ENCODE data around the gene SOBP. TPM values are rescaled to one million over a fixed set of nuclear protein-coding genes. Genes with fewer than 3 reads are reported as not detected.

Gene SOBP
- total RNA-seq, 6 donors from 2014 or later = 4.4 to 25.1 (median 12.4) TPM

GRCh38 chr6:107561306-107561705, 71.4 kb downstream of the SOBP start:
- peak in 1 of 2 donors; percentile 34 for DNase-seq
- no peak overlapping the region for H3K4me3 ChIP-seq
- H3K27me3 ChIP-seq = no peaks in the 10 kb centered on the region
- H3K9me3 ChIP-seq = no peaks in the 10 kb centered on the region
- no peaks in the 10 kb centered on the region for H3K4me1 ChIP-seq
- WGBS, 2 donors = 64 to 68% methylated on average over 3 of the region's 3 CpGs
- TF ChIP-seq POLR2A (IDR thresholded peaks at IDR 0.05) = no peak
- no peak for TF ChIP-seq CTCF (IDR thresholded peaks at IDR 0.05)
- no peak for TF ChIP-seq EP300 (IDR thresholded peaks at IDR 0.05)
- TF ChIP-seq POLR2AphosphoS5 (IDR thresholded peaks at IDR 0.05) = no peak
- no peaks in the 10 kb centered on the region for H3K36me3 ChIP-seq
- H3K27ac ChIP-seq = no peak overlapping the region
- ATAC-seq (ENCODE audit: low FRiP score in 2 of 2) = peak in 1 of 2 donors; percentile 77

- no peak for ATAC-seq (ENCODE audit: low FRiP score in 2 of 2)
- Histone ChIP-seq H3K4me1 (no peaks in the 10 kb centered on the region), H3K27ac (no peak overlapping the region), H3K4me3 (no peak overlapping the region), H3K9me3 (no peaks in the 10 kb centered on the region), H3K27me3 (no peaks in the 10 kb centered on the region), H3K36me3 (no peaks in the 10 kb centered on the region)
- WGBS, 2 donors = 89 to 93% methylated on average over 13 of the region's 13 CpGs
- DNase-seq = no peak
- TF ChIP-seq CTCF (IDR thresholded peaks at IDR 0.05) = no peak
- no peak for TF ChIP-seq POLR2AphosphoS5 (IDR thresholded peaks at IDR 0.05)
- TF ChIP-seq EP300 (IDR thresholded peaks at IDR 0.05) = no peak
- TF ChIP-seq POLR2A (IDR thresholded peaks at IDR 0.05) = no peak
Observed at GRCh38 chr6:107563694-107564588, 74.0 kb downstream of the SOBP start.

GRCh38 chr6:107564589-107564951, 74.7 kb downstream of the SOBP start:
- H3K27ac ChIP-seq = no peak overlapping the region
- 67 to 84% methylated on average over 4 of the region's 4 CpGs for WGBS, 2 donors
- no peak for ATAC-seq (ENCODE audit: low FRiP score in 2 of 2)
- H3K4me1 ChIP-seq = no peaks in the 10 kb centered on the region
- TF ChIP-seq POLR2AphosphoS5 (IDR thresholded peaks at IDR 0.05) (no peak), POLR2A (IDR thresholded peaks at IDR 0.05) (no peak), EP300 (IDR thresholded peaks at IDR 0.05) (no peak), CTCF (IDR thresholded peaks at IDR 0.05) (no peak)
- H3K36me3 ChIP-seq = no peaks in the 10 kb centered on the region
- no peak for DNase-seq
- H3K27me3 ChIP-seq = no peaks in the 10 kb centered on the region
- no peak overlapping the region for H3K4me3 ChIP-seq
- H3K9me3 ChIP-seq = no peaks in the 10 kb centered on the region

GRCh38 chr6:107565165-107565723, 75.3 kb downstream of the SOBP start:
- TF ChIP-seq CTCF (IDR thresholded peaks at IDR 0.05) (no peak), POLR2A (IDR thresholded peaks at IDR 0.05) (no peak), EP300 (IDR thresholded peaks at IDR 0.05) (no peak), POLR2AphosphoS5 (IDR thresholded peaks at IDR 0.05) (no peak)
- DNase-seq (no peak), ATAC-seq (ENCODE audit: low FRiP score in 2 of 2) (no peak)
- Histone ChIP-seq H3K27ac (no peak overlapping the region), H3K4me3 (no peak overlapping the region), H3K4me1 (no peaks in the 10 kb centered on the region), H3K27me3 (no peaks in the 10 kb centered on the region), H3K36me3 (no peaks in the 10 kb centered on the region), H3K9me3 (no peaks in the 10 kb centered on the region)
- 92 to 93% methylated on average over 7 of the region's 7 CpGs for WGBS, 2 donors

All from upper lobe of left lung (tissue), 6 donors.